ENCODE results near the gene RGCC. TPM values are rescaled to one million over a fixed set of nuclear protein-coding genes. Genes with fewer than 3 reads are reported as not detected.

Gene RGCC
- total RNA-seq, 4 donors from 2014 or later, result 68.2 to 148 (median 98.6) TPM

DNA sequence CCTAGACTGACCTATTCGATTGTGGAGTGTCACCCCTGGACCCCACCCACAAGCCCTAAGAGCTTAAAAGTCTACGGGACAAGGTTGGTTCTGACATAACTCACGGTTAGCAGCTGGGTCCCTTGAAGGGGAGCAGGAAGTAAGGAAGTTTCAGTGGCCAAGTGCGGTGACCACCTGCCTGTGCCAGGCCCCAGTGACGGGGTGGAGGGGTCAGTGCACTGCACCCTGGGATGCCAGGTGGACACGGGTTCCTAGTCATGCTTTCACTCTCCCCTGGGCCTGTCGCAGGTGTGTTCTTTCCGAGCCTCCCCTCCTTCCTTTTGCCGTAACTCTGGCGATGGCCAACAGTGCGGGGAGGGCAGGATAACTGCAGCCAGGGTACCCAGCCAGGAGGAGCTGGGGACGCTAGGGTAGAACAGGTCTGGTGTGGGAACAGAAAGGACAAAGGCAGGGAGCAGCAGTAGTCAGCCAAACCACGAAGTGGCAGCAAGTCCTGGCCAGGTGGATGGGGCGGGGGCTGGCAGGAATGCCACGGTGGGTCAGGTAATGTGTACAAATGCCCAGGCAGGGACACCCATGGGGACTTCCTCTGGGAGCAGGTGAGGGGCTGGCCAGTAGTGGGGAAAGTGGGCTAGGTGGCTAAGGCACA, 58.3 kb downstream of the RGCC start:
- peak in 1 of 2 donors; percentile 82 for DNase-seq (ENCODE audit: low spot score in 2 of 2)
- TF ChIP-seq, protein P1, sequence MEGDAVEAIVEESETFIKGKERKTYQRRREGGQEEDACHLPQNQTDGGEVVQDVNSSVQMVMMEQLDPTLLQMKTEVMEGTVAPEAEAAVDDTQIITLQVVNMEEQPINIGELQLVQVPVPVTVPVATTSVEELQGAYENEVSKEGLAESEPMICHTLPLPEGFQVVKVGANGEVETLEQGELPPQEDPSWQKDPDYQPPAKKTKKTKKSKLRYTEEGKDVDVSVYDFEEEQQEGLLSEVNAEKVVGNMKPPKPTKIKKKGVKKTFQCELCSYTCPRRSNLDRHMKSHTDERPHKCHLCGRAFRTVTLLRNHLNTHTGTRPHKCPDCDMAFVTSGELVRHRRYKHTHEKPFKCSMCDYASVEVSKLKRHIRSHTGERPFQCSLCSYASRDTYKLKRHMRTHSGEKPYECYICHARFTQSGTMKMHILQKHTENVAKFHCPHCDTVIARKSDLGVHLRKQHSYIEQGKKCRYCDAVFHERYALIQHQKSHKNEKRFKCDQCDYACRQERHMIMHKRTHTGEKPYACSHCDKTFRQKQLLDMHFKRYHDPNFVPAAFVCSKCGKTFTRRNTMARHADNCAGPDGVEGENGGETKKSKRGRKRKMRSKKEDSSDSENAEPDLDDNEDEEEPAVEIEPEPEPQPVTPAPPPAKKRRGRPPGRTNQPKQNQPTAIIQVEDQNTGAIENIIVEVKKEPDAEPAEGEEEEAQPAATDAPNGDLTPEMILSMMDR (IDR thresholded peaks at IDR 0.05), result no peak
- no peak for TF ChIP-seq POLR2A (IDR thresholded peaks at IDR 0.05)
- no peak overlapping the region for H3K4me3 ChIP-seq (ENCODE audit: low read depth, poor library complexity, severe bottlenecking)
- 89 to 93% methylated on average over 14 to 15 of the region's 15 CpGs for WGBS, 2 donors
- intact Hi-C loops (cut with DNase I; ENCODE audit: low total_unique reads), result no loop called here

DNA sequence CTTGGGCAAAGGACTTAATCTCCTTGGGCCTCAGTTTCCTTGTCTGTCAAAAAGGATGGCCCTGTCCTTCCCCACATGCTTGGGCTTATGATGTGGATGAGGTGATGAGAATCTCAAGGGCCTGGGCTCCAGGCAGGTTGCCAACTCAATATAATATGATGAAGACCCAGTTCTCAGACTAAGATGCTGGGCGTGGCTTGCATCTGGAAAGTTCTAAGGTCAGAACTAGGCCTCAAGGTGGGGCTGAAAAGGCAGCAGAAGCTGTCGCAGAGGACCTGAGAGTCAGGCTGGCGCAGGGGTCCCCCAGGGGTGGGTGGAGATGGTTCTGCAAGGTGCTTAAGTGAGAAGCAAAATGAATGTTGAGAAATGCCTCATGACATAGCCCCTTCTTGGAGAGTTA, 58.8 kb downstream of the RGCC start:
- peak in 1 of 2 donors; percentile 71 for DNase-seq (ENCODE audit: low spot score in 2 of 2)
- H3K4me3 ChIP-seq (ENCODE audit: low read depth, poor library complexity, severe bottlenecking), result no peak overlapping the region
- 90 to 94% methylated on average over 3 of the region's 3 CpGs for WGBS, 2 donors
- TF ChIP-seq, protein P1 (IDR thresholded peaks at IDR 0.05), result no peak
- no peak for TF ChIP-seq POLR2A (IDR thresholded peaks at IDR 0.05)
- intact Hi-C loops (cut with DNase I; ENCODE audit: low total_unique reads), result no loop called here

DNA sequence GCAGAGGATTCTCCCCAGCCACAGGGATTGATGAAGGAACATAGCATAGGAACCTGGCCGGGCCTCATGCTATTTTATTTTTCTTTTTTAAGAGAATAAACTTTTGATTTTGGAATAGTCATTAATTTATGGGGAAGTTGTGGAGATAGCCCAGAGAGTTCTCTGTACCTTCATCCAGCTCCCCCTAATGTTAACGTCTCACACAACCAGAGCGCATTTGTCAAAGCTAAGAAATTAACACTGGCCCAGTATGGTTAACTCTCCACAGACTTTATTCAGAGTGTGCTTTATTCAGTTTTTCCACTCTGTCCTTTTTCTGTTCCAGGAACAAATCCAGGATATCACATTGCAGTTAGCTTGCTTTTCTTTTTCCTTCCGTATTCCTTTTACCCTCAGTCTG, 59.4 kb downstream of the RGCC start:
- no peak for DNase-seq (ENCODE audit: low spot score in 2 of 2)
- TF ChIP-seq, protein P1 (IDR thresholded peaks at IDR 0.05), result no peak
- TF ChIP-seq POLR2A (IDR thresholded peaks at IDR 0.05), result no peak
- intact Hi-C loops (cut with DNase I; ENCODE audit: low total_unique reads), result no loop called here
- no peak overlapping the region for H3K4me3 ChIP-seq (ENCODE audit: low read depth, poor library complexity, severe bottlenecking)
- 89 to 91% methylated on average over 4 of the region's 4 CpGs for WGBS, 2 donors

DNA sequence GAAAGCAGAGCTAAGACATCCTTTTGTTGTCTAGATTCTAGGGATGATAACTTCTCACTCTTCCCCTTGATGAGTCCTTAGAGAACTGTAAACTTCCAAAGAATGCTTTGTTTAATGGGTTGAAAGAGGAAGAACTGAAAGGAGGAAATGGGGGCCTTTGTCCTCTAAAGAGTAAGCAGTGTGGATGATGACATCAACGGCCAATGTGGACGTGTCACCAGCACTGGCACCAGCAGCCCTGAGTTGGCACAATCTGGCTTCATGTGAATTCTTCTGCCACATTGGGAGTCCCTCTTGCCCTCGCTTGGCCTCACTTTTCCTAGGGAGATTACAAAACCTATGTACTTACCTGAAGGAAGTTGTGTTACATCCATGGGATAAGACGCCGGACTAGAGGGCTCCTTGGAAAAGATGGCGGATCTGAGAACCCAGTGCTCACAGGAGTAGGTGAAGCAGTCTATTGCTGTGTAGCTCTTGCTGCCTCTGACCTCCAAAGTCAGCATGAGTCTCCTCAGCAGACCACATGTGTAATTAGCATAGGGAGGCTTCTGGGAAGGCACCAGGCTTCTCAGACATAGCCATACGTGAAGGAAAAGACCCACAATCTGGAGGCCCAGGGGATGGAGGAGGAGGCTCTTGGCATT, 62.8 kb downstream of the RGCC start:
- TF ChIP-seq, protein P1 (IDR thresholded peaks at IDR 0.05), result no peak
- TF ChIP-seq POLR2A (IDR thresholded peaks at IDR 0.05), result no peak

More for the DNA sequence above, 62.8 kb downstream of the RGCC start:
- intact Hi-C loops (cut with DNase I; ENCODE audit: low total_unique reads), result no loop called here
- 82 to 84% methylated on average over 7 of the region's 7 CpGs for WGBS, 2 donors
- H3K4me3 ChIP-seq (ENCODE audit: low read depth, poor library complexity, severe bottlenecking), result no peak overlapping the region
- DNase-seq (ENCODE audit: low spot score in 2 of 2), result peak in 1 of 2 donors; percentile 65

Other genes starting within 250 kb of the RGCC start
- 10 to 100 TPM in 1 of 4 donors, 1 to 10 TPM in 3; 4.2 to 13.5 (median 6.1) TPM for gene MTRF1, start 194.0 kb upstream of the RGCC start, total RNA-seq
- gene NAA16, start 146.3 kb upstream of the RGCC start, total RNA-seq, result 10 to 100 TPM; 15.9 to 25.8 (median 18.7) TPM

Data from lower leg skin (tissue), 4 donors.